HG03575 (cell line): ENCODE data around the gene PARS2.

ENCODE experiments used
- ATAC-seq: cut with Tn5 transposase; IDR thresholded peaks from one replicate; pipeline ENCODE4 v1.9.1; 2021; ENCODE audit not compliant: unreplicated experiment, insufficient number of reproducible peaks, low FRiP score; ENCODE audit errors: extremely low read depth

The PARS2 gene

DNA sequence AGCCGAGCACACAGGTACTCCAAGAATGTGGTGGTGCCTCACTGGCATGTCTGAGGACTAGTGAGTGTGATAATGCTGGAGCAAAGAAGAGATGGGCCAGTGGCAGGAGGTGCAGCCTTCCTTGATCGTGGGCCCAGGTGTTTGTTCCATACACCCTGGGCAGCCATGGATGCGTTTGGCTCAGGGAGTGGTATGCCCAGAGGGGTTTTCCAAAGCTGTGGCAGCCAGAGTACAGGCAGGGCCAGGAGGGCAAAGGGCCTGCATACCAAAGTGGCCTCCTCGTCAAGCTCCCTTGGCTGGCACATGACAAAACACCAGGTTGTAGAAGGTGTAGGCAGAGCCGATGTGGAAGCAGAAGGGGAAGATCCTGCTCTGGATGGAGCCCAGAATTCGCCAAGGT lies 19.0 kb downstream of the PARS2 start:
- no peak for ATAC-seq

DNA sequence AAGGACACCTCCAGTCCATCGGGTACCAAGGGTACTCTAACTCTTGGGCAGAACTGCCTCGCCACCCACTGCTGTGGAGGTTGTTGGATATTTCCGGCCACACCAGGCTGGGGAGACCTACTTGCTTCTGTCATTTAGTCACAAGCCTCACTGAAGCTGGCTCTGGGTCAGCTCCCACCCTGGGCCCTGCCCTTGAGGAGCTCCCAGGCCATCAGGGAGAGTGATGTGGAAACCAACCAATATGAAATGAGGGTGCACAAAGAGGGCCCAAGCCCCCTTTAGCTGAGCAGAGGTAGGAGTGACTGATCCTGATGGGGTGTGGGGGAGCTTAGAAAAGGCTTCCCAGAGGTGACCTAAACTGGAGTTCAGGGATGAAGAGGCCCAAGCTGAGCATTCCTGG lies 19.6 kb downstream of the PARS2 start:
- no peak for ATAC-seq

DNA sequence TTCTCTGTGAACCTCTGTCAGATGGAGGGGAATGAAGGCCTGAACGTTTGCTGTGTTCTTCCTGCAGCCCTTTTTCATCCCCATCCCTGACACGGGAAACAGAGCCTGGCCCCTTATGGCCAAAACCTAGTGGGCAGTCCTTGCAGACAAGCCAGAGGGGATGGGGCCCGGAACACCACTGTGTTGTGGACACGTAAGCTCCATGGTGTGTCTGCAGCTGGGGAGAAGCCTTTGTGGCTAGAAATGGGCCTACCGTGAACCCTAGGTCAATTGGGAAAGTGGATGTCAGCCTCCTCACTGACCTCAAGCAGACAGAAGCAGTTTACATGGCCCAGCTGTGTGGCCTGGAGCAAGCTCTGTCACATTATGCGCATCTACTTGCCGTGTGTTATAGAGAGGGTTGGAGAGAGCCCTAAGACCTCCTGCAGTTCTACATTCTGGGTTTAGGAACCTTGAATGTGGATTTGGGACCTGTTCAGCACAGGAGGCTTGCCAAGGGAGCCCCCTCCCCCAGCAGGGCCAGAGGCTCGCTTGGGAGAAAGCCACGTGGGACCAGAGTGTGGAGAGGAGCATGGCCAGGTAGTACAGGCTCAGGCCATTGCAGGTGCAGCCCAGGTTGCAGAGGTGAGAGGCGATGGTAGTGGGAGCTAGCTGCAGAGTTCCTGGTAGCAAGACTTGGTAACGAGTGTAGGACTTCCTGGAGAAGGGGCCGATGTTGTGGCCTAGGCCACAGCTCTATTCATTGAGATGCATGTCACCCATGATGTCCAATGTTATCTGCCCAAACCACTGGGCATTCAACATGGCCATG lies 20.7 kb downstream of the PARS2 start:
- ATAC-seq, result no peak

DNA sequence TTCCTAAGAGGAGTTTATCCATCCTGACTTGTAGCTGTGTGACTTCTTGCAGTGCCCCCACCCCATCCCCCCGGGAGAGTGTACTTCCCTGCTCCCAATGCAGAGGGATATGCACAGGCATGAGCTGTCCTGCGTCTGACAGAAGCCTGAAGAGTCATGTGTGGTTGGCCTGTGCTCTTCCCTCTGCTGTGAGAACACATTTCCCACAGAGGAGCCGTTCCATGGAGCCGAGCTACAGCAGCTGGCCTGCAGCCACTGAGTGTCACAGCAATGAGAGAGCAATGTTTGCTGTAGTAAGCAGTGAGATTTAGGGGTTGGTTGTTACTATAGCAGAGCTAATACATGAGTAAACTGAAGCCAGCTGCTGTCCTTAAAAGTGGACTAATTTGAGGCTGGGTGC lies 22.0 kb downstream of the PARS2 start:
- no peak for ATAC-seq

DNA sequence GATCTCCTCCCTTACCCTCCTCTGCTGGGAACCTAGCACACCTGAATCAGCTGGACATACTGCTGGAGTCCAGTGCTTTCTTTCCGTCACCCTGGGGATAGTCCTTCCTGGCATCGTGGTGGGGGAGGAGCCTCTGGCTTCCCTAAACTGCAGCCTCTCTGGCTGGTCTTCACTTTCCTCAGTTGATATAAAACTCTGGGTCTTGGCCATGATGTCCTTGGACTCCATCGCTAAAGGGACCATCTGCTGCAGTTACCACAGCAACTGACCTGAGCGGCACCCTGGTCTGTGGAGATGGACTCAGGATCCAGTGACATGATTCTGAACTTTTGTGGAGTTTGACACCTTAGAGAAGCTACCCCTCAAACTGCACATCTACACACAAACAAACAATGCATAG lies 22.8 kb downstream of the PARS2 start:
- no peak for ATAC-seq

DNA sequence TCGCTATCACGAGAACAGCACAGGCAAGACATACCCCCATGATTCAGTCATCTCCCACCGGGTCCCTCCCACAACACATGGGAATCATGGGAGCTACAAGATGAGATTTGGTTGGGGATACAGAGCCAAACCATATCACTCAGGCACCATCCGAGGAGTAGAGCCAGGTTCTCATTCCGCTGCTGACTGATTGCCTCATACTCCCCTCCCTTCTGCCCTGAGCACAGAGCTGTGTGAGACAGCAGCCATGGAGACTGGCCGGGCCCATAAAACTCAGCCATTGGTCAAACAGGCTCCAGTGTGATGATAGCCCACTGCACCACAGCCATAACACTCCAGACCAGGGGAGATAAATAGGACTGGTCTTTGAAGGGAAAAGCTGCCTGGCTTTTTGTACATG lies 26.1 kb downstream of the PARS2 start:
- no peak for ATAC-seq

DNA sequence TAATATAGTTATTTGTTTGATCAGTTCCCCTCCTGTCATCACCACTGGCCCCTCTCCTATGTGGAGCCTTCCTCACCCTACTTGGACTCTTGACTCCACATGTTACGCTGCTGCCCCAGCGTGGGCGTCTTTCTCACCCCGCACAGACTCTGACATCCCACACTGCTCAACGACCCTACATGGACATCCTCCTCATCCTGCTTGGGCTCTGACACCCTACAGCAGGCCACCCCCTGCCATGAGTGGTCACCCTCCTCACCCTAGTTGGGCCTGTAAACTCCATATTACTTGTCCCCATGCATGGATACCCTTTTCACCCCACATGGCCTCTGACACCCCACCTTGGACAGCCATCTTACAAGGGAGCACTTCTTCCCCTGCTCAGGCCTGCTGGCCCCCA lies 27.6 kb downstream of the PARS2 start:
- no peak for ATAC-seq

DNA sequence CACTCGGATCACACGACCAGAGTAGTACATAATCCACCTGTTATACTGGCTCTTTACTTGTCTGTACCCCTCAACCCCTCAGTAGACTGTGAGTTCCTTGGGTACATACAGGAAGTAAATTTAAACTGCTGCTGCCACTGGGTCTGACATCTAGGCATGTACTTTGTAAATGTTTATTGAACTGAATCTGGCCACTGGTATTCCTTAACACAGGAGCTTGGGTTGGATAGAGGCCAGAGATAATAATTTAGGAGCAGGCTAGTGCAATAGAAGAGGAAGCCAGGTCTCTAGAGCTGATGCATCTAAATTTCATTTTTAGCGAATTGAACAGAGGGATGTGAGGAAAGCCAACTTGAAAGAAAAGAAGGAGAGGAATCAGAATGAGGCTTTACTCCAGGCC lies 36.3 kb downstream of the PARS2 start:
- no peak for ATAC-seq

DNA sequence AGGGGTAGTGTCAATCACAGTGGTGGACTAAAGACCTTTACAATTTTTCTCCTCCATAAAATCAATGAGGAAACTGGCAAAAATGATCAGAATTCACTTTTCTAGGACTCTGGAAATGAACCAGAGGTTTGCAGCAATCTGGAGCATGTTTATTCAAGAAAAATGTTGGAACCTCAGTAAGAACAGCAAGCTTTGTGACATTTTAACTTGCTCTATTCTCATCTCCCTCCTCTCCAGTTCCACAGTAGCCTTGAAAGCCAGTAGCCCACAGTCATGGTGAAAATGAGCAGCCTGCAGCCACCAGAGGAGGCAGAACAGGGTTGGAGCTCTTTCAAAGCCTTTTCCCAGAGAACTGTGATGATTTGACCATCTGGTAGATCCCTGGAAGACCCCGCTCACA lies 39.6 kb downstream of the PARS2 start:
- no peak for ATAC-seq

DNA sequence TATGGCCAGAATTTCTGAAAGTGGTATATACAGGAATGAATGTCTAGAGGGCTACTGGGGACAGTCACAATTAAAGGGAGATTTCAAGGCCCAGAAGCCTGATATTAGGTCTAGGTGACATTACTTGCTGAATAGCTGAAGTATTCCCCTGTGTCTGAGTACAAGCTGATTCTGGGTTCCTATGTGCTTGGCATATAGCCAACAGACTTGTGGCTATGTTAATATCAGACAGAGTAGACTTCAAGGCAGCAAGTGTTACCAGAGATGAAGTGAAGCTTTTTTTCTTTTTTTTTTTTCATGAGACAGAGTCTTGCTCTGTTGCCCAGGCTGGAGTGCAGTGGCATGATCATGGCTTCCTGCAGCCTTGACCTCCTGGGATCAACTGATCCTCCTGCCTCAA lies 40.3 kb downstream of the PARS2 start:
- no peak for ATAC-seq

DNA sequence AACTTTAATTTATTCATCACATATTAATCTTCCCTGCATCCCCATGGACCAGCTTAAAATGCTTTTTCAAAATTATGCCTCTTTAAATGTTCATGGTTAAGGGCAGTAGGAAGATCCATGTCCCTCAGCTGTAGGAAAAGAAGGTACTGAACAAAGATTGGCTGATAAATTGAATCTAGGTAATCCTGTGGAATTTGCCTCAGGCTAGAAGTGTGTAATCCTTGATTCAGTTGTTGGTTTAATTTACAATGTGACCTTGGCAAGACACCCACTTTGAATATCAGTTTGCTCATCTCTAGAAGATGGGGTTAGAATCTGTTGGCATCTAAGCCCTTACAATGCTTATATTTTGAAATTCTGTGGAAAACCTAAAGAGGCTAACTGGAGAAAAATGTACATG lies 42.6 kb downstream of the PARS2 start:
- ATAC-seq, result no peak

DNA sequence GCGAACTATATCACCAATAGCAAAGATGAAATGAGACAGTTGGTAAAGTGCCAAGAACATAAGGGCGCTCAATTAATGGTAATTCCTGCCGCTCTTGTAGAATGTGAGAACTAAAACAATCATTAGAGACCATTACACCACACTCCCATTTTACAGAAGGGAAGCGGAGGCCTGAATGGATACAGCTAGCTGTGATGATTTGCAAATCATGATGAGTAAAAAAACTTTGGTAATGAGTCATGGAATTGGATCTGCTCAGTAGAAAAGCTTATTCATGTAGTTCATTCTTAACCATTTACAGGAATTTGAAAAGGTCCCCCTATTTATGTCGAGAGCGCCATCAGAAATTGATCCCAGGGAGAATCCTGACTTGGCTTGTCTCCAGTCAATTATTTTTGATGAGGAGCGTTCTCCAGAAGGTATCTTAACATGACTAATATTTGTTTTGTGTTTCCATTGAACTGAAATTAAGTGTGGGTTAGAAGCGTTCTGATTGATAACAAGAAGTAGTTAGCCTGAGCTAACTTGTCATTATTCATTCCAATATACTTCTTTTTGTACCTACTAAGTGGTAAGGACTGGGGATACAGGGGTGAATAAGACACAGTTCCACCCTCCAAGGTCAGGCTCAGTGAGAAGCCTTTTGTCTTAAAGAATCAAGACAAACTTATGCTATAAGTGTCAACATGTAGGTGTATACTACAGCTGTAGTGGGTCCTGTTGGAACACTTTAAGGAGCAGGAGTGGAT lies 47.9 kb downstream of the PARS2 start:
- no peak for ATAC-seq

DNA sequence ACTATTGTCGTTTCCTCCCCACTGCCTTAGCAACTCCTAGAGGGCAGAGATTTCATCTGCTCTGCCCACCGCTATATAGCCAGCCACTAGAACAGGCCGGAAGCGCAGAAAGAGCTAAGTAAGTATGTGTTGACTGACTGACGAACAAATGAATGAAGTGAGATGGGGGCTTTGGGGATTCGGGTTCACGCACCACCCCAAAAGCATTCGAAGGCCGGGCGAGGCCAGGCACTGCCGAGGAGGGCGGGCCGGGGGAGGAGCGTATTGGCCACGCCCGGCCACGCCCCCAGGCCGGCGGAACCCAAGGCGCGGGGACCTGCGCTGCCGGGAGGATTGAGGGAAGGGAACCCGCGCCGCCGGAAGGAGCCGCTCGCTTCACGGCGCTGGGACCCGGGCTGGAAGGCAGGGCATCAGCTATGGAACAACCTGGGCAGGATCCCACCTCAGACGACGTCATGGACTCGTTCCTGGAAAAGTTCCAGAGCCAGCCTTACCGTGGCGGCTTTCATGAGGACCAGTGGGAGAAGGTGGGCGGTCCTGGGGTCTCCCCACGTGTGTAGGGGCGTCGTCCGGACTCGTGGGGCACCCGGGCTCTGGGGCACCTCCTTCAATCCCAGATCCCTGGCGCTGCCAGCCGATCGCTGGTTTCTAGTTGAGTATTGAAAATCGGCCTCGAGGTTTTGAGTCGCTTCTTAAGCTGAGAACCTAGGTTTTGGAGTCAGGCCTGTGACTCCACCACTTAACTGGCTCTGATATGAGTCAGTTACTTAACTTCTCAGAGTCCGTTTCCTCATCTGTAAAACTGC lies 48.6 kb downstream of the PARS2 start, which contains the start of gene TTC4:
Gene TTC4 (plus strand): TSS at position 369 of the 806 bp plus-strand sequence. CDS start 48 bp downstream, at position 417.
- no peak for ATAC-seq

DNA sequence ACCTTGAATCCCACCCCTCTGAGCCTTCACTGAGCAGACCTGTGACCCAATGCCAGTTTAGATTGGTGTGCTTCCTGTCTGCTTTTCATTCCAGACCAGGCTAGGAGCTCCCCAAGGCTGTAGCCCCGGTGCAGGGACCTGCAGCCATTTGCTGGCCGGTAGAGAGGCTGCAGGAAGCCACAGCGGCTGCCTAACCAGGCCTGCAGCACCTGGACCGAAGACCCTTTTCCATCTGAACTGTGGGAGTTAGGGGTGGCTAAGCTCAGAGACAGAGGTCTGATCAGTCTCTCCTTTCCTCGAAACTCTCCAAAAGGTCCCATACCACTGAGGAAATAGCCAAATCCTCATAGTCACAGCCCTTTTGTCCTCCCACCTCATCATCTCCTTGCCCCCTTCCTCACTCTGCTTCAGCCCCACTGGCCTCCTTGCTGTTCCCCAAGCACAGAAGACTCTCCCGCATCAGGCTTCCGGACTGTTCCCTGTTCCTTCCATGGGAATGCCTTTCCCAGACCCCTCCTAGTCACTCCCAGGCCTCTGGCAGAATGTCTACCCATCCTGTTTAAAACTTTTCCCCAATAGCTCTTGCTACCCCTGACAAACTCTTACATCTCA lies 49.3 kb downstream of the PARS2 start:
- no peak for ATAC-seq

DNA sequence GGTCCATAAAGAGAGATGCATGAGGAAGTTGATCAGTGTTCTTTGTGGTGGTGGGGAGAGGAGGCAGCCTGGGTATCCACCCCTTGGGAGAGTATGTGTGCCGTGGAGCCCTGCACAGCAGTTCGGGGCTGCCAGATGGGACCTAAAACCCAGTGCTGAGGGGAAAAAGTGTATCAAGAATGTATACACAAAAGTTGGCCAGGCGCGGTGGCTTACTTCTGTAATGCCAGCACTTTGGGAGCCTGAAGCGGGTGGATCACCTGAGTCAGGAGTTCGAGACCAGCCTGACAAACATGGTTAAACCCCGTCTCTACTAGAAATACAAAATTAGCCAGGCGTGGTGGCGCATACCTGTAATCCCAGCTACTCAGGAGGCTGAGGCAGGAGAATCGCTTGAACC lies 52.8 kb downstream of the PARS2 start:
- no peak for ATAC-seq

DNA sequence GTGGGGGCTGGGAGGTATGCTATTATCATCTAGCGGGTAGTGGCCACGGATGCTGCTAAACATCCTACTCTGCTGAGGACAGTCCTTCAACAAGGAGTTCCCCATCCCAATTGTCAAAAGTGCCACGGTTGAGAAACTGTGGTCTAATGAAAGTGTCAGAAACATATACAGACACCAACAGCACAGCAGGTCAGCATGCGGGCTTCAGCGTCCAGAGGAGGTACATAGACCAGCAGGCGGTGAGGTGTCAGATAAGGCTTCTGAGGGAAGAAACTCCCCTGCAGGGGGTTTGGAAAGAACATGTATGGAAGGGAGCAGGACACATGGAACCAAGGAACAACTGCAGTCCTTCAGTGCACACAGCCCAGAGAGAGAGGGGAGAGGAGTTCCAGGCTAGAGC lies 53.5 kb downstream of the PARS2 start:
- ATAC-seq, result no peak

DNA sequence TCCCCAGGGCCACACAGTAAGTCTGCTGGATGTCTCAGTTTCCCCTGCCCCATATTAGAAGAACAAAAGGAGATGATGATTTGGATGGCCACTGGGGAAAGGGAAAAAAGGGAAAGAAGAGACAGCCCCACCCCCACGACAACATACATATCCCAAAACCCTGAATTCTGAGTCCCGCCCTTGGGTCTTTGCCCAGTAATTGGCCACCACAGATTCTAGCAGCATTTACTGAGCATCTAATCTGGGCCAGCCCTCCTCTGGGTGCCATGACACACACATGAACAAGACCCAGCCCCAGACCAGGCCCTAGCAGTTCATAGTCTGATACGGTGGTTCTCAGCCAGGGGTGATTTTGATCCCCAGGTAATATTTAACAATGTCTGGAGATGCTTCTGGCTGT lies 53.9 kb downstream of the PARS2 start:
- no peak for ATAC-seq

DNA sequence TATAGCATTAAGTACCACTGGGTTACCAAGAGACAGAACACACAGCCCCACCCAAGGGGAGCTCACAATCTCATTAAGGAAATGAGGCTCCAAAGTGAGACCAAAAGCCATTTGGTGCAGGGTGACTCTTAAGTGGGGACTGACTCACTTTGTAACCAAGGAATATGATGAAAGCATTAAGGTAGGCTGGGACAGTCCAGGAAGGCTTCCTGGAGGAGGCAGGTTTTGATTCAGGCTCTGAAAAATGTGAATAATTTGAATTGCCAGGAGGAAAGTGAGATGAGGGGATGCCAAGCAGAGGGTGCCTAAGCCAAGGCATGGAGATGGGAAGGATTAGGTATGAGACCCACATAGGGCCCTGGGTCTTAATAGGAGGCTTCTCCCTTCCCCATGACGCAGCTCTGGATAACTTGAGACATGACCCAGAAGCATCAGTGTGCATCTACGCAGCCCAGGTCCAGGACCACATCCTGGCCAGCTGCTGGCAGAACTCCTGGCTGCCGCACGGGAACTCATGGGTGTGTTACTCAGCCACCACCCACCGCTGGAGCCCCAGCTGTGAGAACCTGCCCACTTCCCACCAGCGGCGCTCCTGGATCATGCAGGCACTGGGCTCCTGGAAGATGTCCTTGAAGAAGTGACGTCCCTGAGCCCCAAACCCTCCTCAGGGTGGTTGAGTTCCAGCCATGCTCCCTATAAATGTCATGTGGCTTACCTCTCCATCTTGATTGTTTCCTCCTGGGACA lies 54.6 kb downstream of the PARS2 start:
- ATAC-seq, result no peak

DNA sequence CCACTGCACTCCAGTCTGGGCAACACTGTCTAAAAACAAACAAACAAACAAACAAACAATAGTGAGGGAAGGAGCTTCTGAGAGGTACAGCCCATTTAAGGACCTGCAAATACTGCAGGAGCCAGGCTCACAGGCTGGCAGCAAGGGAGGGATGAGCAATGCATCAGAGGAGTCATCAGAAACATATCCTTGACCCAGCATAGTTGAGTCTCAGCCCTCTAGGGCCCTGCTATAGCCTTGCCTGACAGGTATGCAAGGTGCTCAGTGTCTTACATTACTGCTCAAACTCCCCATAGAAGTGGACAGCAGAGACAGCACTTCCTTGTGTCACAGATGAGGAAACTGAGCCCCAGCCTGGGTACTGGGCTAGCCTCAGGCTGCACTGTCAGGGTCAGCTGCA lies 55.9 kb downstream of the PARS2 start:
- no peak for ATAC-seq
